HG03469 (cell line): ENCODE measurements around the gene KIR2DL3.
"Not testable (repeated sequence)": the region's sequence is repeated elsewhere in the genome, so short reads cannot be mapped to it uniquely, and the experiment has no call there.

Source experiments
- ATAC-seq: cut with Tn5 transposase; IDR thresholded peaks from one replicate; pipeline ENCODE4 v1.9.1; 2021; ENCODE audit warnings: mild to moderate bottlenecking, moderate library complexity, moderate number of reproducible peaks; ENCODE audit not compliant: unreplicated experiment

The KIR2DL3 gene

GRCh38 chr19:54741950-54742349 is 3.6 kb downstream of the KIR2DL3 start:
- ATAC-seq: not testable (repeated sequence)

GRCh38 chr19:54744080-54744479 is 5.8 kb downstream of the KIR2DL3 start:
- ATAC-seq: not testable (repeated sequence)

- ATAC-seq: not testable (repeated sequence)
Observed at GRCh38 chr19:54747614-54748322, 9.5 kb downstream of the KIR2DL3 start.

- not testable (repeated sequence) for ATAC-seq
Observed at GRCh38 chr19:54750276-54750675, 12.0 kb downstream of the KIR2DL3 start.

- ATAC-seq: not testable (repeated sequence)
Observed at GRCh38 chr19:54756204-54757110, 18.1 kb downstream of the KIR2DL3 start.

- ATAC-seq: not testable (repeated sequence)
Observed at GRCh38 chr19:54758577-54758976, 20.3 kb downstream of the KIR2DL3 start.

GRCh38 chr19:54764219-54764618 is 25.9 kb downstream of the KIR2DL3 start:
- ATAC-seq: not testable (repeated sequence)

GRCh38 chr19:54766464-54766863 is 28.2 kb downstream of the KIR2DL3 start:
- not testable (repeated sequence) for ATAC-seq

- ATAC-seq: not testable (repeated sequence)
Observed at GRCh38 chr19:54769646-54770045, 31.3 kb downstream of the KIR2DL3 start, which contains the start of gene KIR2DL1. KIR2DL1 (plus strand) TSS chr19:54769793; CDS start chr19:54769851, 58 bp downstream.

- not testable (repeated sequence) for ATAC-seq
Observed at GRCh38 chr19:54770511-54770910, 32.2 kb downstream of the KIR2DL3 start.

- ATAC-seq: not testable (repeated sequence)
Observed at GRCh38 chr19:54771018-54771960, 33.0 kb downstream of the KIR2DL3 start.

GRCh38 chr19:54772666-54773065 is 34.4 kb downstream of the KIR2DL3 start:
- ATAC-seq: not testable (repeated sequence)

GRCh38 chr19:54775095-54775815 is 36.9 kb downstream of the KIR2DL3 start:
- ATAC-seq: not testable (repeated sequence)

- not testable (repeated sequence) for ATAC-seq
Observed at GRCh38 chr19:54775830-54776229, 37.5 kb downstream of the KIR2DL3 start.

- not testable (repeated sequence) for ATAC-seq
Observed at GRCh38 chr19:54777851-54778250, 39.5 kb downstream of the KIR2DL3 start.

- not testable (repeated sequence) for ATAC-seq
Observed at GRCh38 chr19:54778896-54779295, 40.6 kb downstream of the KIR2DL3 start.

GRCh38 chr19:54782916-54783315 is 44.6 kb downstream of the KIR2DL3 start:
- ATAC-seq: not testable (repeated sequence)

- not testable (repeated sequence) for ATAC-seq
Observed at GRCh38 chr19:54786091-54786723, 47.9 kb downstream of the KIR2DL3 start.

GRCh38 chr19:54788154-54788553 is 49.8 kb downstream of the KIR2DL3 start:
- not testable (repeated sequence) for ATAC-seq
